H54 (cell line): ENCODE measurements around the gene ERGIC3.

Experiments used
- DNase-seq: peaks from one replicate; pipeline ENCODE4 v3.0.0; 2011; ENCODE audit warnings: low spot score, mixed read lengths; ENCODE audit not compliant: insufficient read length
- FAIRE-seq: peaks from 3 replicates; lab custom pipeline; 2011; peaks lifted over from hg19 to GRCh38; lab: Jason Lieb, UNC
- POLR2A ChIP-seq: IDR thresholded peaks from 2 replicates; pipeline ENCODE4 v1.6.1; 2011; ENCODE audit warnings: low read depth, mild to moderate bottlenecking, low read length

Gene ERGIC3

DNA sequence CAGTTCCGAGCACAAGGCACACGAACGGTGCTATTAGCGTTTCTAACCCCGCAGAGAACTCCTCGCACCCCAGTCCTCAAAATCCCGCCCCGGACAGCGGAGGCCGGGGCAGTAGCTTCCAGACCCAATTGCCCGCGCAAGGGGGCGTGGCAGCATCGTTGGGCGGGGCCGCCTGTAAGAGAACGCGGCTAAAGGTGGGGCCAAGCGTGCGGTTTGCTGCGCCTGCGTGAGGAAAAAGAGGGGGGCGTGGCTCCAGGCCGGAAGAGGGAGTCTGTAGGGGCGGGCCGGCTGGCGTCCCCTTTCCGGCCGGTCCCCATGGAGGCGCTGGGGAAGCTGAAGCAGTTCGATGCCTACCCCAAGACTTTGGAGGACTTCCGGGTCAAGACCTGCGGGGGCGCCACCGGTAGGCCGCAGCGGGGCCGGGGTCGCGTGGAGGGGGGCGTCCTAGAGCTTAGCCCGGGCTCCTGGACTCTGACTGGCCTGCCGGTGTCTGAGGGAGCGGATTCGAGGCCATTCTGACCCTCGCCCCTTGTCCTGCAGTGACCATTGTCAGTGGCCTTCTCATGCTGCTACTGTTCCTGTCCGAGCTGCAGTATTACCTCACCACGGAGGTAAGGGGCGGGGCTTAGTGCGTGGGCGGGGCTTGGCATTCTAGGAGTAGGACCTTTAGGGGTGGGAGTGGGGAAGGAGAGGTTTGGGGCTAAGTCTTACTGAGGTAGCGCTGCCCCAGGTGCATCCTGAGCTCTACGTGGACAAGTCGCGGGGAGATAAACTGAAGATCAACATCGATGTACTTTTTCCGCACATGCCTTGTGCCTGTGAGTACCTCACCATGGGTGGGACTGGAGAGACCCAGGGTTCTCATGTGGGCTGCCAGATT lies at the start of gene ERGIC3:
TSS of gene ERGIC3 (plus strand) at position 296 of the 880 bp plus-strand sequence. CDS start at position 316, 20 bp downstream.
- no peak for FAIRE-seq
- DNase-seq = peak; percentile 67
- TF ChIP-seq POLR2A = peak; percentile 56; the same call in 1 of the 2 replicates

DNA sequence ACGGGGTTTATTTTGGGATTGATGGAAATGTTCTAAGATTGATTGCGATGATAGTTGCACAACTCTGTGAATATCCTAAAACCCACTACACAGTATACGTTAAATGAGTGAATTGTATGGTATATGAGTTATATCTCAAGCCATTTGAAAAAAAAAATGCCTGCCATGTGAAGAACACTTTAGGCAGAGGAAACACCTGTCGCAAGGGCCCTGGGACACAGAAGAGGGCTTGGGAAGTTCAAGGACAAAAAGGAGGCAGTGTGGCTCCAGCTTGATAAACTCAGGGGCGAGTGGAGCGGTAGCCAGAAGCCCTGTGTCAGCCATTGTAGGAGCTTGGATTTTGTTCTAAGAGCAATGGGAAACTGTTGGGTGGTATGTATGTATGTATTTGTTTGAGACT lies 49.5 kb upstream of the ERGIC3 start:
- DNase-seq (no peak), FAIRE-seq (no peak)
- no peak for TF ChIP-seq POLR2A

DNA sequence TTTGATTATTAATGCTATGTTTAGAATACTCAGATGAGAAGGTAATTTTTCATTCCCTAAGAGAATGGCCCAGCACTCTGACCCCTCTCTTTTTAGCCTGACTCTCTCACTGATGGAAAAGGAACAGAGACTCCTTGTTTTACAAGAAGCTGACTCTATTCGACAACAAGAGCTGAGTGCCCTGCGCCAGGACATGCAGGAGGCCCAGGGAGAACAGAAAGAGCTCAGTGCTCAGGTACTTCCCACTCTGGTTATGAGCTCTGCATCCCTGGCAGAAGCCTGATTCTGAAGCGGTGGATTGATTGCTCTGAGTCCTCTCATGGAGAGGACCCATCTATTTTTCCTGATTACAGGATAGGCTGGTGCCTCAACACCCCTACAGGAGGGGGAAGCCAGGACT lies 45.4 kb upstream of the ERGIC3 start:
- no peak for TF ChIP-seq POLR2A
- FAIRE-seq (no peak), DNase-seq (no peak)

DNA sequence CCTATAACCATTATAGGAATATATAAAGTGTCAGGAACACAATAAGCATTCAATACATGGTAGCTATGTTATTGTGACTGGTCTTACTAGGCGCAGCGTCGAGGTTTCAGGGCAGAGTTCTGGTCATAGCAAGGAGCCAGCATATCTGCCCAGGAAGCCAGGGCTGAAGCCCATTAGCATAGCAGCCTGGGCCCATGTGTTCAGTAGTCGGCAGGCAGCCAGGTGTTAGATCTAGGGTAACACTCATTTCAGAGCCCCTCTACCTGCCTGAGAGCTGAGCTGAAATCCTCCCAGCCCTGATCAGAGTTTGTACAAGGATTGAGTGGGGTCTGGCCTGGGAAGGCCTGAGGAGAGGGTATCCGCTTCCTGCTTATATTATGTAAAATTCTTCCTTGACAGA lies 44.6 kb upstream of the ERGIC3 start:
- DNase-seq (no peak), FAIRE-seq (no peak)
- no peak for TF ChIP-seq POLR2A

DNA sequence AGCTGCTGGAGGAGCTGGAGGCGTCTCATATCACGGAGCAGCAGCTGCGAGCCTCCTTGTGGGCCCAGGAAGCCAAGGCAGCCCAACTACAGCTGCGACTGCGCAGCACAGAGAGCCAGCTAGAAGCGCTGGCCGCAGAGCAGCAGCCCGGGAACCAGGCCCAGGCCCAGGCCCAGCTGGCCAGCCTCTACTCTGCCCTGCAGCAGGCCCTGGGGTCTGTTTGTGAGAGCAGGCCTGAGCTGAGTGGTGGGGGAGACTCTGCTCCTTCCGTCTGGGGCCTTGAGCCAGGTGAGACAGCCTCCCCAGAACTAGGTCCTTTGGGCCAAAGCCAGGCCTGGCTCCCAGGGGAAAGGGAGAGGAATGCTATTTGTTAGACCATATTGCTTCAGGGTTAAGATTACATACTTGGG lies 44.1 kb upstream of the ERGIC3 start:
- DNase-seq (no peak), FAIRE-seq (no peak)
- TF ChIP-seq POLR2A = no peak

DNA sequence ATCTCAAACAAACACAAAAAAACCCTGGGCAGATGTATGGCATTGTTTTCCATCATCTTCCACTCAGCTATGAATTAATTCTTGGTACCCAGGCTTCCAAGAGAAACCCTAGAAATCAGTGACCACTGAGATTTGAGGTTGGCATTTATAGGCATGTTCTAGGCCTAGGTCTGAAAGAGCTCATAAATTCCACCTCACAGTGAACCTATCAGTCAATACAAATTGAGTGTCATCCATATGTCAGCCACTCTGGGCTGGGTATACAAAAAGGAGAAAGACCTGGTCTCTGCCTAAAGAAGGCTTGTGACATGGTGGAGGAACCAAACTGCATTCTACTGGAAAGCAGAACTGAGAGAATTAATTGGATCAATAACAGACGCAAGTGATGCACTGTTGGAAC lies 42.6 kb upstream of the ERGIC3 start:
- no peak for TF ChIP-seq POLR2A
- DNase-seq = no peak
- FAIRE-seq = no peak

DNA sequence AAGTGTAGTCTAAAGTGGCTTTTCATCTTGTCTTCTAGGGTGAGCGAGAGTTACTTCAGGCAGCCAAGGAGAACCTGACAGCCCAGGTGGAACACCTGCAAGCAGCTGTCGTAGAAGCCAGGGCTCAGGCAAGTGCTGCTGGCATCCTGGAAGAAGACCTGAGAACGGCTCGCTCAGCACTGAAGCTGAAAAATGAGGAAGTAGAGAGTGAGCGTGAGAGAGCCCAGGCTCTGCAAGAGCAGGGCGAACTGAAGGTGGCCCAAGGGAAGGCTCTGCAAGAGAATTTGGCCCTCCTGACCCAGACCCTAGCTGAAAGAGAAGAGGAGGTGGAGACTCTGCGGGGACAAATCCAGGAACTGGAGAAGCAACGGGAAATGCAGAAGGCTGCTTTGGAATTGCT lies 39.5 kb upstream of the ERGIC3 start:
- FAIRE-seq (no peak), DNase-seq (no peak)
- TF ChIP-seq POLR2A = no peak

DNA sequence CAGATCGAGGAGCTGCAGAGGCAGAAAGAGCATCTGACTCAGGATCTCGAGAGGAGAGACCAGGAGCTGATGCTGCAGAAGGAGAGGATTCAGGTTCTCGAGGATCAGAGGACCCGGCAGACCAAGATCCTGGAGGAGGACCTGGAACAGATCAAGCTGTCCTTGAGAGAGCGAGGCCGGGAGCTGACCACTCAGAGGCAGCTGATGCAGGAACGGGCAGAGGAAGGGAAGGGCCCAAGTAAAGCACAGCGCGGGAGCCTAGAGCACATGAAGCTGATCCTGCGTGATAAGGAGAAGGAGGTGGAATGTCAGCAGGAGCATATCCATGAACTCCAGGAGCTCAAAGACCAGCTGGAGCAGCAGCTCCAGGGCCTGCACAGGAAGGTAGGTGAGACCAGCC lies 38.6 kb upstream of the ERGIC3 start:
- no peak for DNase-seq
- TF ChIP-seq POLR2A = no peak
- FAIRE-seq = no peak

DNA sequence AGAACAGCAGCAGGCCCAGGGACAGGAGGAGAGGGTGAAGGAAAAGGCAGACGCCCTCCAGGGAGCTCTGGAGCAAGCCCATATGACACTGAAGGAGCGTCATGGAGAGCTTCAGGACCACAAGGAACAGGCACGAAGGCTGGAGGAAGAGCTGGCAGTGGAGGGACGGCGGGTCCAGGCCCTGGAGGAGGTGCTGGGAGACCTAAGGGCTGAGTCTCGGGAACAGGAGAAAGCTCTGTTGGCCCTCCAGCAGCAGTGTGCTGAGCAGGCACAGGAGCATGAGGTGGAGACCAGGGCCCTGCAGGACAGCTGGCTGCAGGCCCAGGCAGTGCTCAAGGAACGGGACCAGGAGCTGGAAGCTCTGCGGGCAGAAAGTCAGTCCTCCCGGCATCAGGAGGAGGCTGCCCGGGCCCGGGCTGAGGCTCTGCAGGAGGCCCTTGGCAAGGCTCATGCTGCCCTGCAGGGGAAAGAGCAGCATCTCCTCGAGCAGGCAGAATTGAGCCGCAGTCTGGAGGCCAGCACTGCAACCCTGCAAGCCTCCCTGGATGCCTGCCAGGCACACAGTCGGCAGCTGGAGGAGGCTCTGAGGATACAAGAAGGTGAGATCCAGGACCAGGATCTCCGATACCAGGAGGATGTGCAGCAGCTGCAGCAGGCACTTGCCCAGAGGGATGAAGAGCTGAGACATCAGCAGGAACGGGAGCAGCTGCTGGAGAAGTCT lies 37.9 kb upstream of the ERGIC3 start:
- no peak for FAIRE-seq
- DNase-seq = no peak
- TF ChIP-seq POLR2A = no peak

DNA sequence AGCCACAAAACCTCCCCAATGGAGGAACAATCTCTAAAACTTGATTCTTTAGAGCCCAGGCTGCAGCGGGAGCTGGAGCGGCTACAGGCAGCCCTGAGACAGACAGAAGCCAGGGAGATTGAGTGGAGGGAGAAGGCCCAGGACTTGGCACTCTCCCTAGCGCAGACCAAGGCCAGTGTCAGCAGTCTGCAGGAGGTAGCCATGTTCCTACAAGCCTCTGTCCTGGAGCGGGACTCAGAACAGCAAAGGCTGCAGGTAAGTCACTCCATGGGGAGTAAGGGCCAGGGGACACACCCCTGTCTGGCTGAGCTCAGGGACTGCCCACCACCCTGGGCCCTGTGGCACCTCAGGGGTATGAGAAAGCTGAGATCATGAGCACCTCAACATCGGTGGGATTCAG lies 37.1 kb upstream of the ERGIC3 start:
- FAIRE-seq = no peak
- no peak for TF ChIP-seq POLR2A
- no peak for DNase-seq

DNA sequence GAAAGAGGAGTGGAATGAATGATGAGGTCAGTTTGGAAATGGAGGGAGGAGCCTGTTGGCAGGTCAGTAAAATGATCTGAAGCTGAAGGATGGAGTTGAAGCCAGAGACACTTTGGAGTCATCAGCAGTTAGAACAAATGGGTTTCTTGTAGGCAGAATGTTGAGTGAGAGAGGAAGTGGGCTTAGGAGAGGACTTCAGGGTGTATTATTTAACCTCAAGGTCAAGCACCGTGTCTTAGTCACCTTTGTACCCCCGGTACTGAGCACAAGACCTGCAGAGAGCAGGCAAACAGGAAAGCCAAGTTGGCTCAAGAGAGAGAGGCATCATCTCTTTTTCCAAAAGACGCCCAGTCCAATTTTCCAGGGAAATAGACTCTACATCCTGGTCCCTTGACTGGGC lies 35.7 kb upstream of the ERGIC3 start:
- no peak for FAIRE-seq
- no peak for DNase-seq
- no peak for TF ChIP-seq POLR2A

DNA sequence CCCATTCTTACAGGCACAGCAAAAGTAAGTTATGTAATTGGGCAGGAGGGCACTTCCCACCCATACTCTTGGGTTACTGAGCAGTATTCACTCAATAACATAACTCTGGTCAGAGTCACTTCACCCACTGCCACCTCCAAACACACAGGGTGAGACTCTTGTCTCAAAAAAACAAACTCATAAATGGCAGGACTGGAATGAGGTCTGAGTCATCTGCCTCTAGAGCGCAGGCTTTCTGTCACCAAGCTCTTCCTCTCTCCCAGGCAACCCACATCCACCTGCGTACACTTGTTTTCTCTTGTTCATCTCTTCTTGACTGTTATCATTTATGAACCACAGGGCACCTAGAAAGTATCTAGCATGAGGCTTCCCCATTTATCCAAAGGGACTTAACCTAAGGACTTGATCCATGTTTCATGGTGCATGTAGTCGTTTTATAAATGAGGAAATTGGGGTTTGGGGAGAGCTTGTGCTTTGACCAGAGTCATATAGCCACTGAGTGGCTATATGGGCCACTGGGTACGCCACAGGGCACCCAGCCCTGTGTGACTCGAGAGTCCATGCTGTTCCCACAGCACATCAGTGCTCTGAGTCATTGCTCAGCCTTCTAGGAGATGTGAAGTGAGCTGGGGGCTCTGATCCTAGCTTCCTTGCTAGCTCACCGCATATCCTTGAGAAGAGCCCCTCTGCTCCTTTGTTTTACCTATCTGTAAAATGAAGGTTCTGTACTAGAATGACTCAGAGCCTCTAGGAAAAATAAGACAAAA lies 34.8 kb upstream of the ERGIC3 start:
- peak; percentile 43 for DNase-seq
- no peak for TF ChIP-seq POLR2A
- no peak for FAIRE-seq

DNA sequence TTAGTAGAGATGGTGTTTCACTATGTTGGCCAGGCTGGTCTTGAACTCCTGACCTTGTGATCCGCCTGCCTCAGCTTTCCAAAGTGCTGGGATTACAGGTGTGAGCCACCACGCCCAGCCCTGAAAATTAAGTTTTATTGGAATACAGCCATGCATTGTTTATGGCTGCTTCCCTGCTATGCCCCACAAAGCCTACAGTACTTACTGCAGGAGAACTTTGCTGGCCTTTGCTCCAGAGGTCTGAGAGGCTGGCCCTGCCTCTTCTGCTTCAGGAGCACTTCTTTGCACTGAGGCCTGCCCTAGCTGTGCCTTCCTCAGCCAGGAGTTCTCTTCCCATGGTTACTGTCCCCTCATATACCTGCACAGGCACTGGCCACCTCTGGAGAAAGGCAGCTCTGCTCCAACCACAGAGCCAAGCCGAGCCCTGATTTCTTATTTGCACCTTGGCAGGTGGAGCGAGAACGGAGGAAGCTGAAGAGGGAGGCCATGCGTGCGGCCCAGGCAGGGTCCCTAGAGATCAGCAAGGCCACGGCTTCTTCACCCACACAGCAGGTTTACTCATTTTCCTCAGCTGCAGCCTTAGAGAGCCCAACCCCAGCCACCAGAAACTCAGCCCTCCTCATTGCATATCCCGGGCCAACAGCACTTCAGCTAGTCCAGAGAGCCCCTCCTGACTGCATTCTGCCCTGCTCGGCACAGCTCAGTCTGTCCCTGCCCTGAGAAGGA lies 33.2 kb upstream of the ERGIC3 start:
- DNase-seq = no peak
- FAIRE-seq = no peak
- no peak for TF ChIP-seq POLR2A
